Neural cell (in vitro differentiated cells): ENCODE data around the gene TMEM186. TPM values are rescaled to one million over a fixed set of nuclear protein-coding genes. Genes with fewer than 3 reads are reported as not detected.

ENCODE experiments used
- H2AFZ ChIP-seq: fragments of 200-600, 300-800 bp; sonication (generic), shearing (Covaris generic); 2 replicates; pipeline ENCODE4 v1.6.0; 2014; ENCODE audit warnings: low read depth, mild to moderate bottlenecking, antibody characterized with exemption, low read length, moderate library complexity
- H3F3A ChIP-seq: fragments of 200-600 bp; shearing (Covaris generic); 2 replicates; pipeline ENCODE4 v1.6.1; 2016; ENCODE audit warnings: mild to moderate bottlenecking, moderate library complexity, mixed read lengths, antibody characterized with exemption, low read length; ENCODE audit not compliant: insufficient read depth, poor library complexity, severe bottlenecking
- H3K27ac ChIP-seq: fragments of 200-600, 300-800 bp; sonication (generic), shearing (Covaris generic); 2 replicates; pipeline ENCODE4 v1.5.1; 2014; ENCODE audit warnings: mild to moderate bottlenecking, low read length, moderate library complexity
- H3K27me3 ChIP-seq: fragments of 300-800, 200-600 bp; sonication (generic), shearing (Covaris generic); 2 replicates; pipeline ENCODE4 v1.6.0; 2014; ENCODE audit warnings: mild to moderate bottlenecking, low read depth, low read length, moderate library complexity; ENCODE audit not compliant: insufficient read depth
- H3K36me3 ChIP-seq: fragments of 300-800, 200-600 bp; sonication (generic), shearing (Covaris generic); 2 replicates; pipeline ENCODE4 v1.5.1; 2014; ENCODE audit warnings: mild to moderate bottlenecking, antibody characterized with exemption, low read length, moderate library complexity; ENCODE audit not compliant: insufficient read depth
- H3K4me2 ChIP-seq: fragments of 300-800, 200-600 bp; sonication (generic), shearing (Covaris generic); 2 replicates; pipeline ENCODE4 v1.6.0; 2014; ENCODE audit warnings: mild to moderate bottlenecking, low read length
- H3K4me3 ChIP-seq: fragments of 300-800, 200-600 bp; sonication (generic), shearing (Covaris generic); 2 replicates; pipeline ENCODE4 v1.5.1; 2014; ENCODE audit warnings: mild to moderate bottlenecking, low read length, moderate library complexity
- H3K79me2 ChIP-seq: fragments of 200-600 bp; shearing (Covaris generic); replicated peaks from 2 replicates; pipeline ENCODE4 v1.6.0; 2014; ENCODE audit warnings: mild to moderate bottlenecking, low read length, moderate library complexity; ENCODE audit not compliant: insufficient read depth
- H3K9ac ChIP-seq: fragments of 300-800, 200-600 bp; sonication (generic), shearing (Covaris generic); 2 replicates; pipeline ENCODE4 v1.6.1; 2016; ENCODE audit warnings: mild to moderate bottlenecking, low read length, mixed read lengths
- H3K9me2 ChIP-seq: fragments of 200-600 bp; shearing (Covaris generic); 2 replicates; pipeline ENCODE4 v1.6.1; 2016; ENCODE audit warnings: mild to moderate bottlenecking, low read length, mixed read lengths; ENCODE audit not compliant: insufficient read depth
- H3K9me3 ChIP-seq: fragments of 200-600, 300-800 bp; sonication (generic), shearing (Covaris generic); 2 replicates; pipeline ENCODE4 v1.6.1; 2016; ENCODE audit warnings: mild to moderate bottlenecking, mixed run types, low read length, moderate library complexity, mixed read lengths
- H4K20me1 ChIP-seq: fragments of 200-600 bp; shearing (Covaris generic); 2 replicates; pipeline ENCODE4 v1.6.1; 2016; ENCODE audit warnings: mild to moderate bottlenecking, mixed run types; ENCODE audit not compliant: insufficient read depth
- EP300 ChIP-seq: fragments of 450-650 bp; conservative IDR thresholded peaks from 2 replicates; pipeline ENCODE4 v1.6.1; 2014; ENCODE audit warnings: antibody characterized with exemption, mild to moderate bottlenecking, moderate library complexity; ENCODE audit not compliant: poor library complexity, severe bottlenecking
- EZH2 ChIP-seq: fragments of 200-600, 300-800 bp; shearing (Covaris generic), sonication (generic); IDR thresholded peaks from 2 replicates; pipeline ENCODE4 v1.6.1; 2014; ENCODE audit warnings: antibody characterized with exemption, low read length, borderline replicate concordance, mild to moderate bottlenecking; ENCODE audit not compliant: insufficient read depth, poor library complexity, severe bottlenecking
- MXI1 ChIP-seq: fragments of 450-650 bp; conservative IDR thresholded peaks from 2 replicates; pipeline ENCODE4 v1.6.1; 2014; ENCODE audit warnings: antibody characterized with exemption, mild to moderate bottlenecking; ENCODE audit not compliant: poor library complexity, severe bottlenecking
- POLR2AphosphoS5 ChIP-seq: IDR thresholded peaks from 2 replicates; pipeline ENCODE4 v1.6.1; 2012
- RAD21 ChIP-seq: fragments of 450-650 bp; conservative IDR thresholded peaks from 2 replicates; pipeline ENCODE4 v1.6.1; 2014; ENCODE audit warnings: antibody characterized with exemption, mild to moderate bottlenecking, moderate library complexity
- SMC3 ChIP-seq: fragments of 450-650 bp; conservative IDR thresholded peaks from 2 replicates; pipeline ENCODE4 v1.6.1; 2014; ENCODE audit warnings: antibody characterized with exemption, mild to moderate bottlenecking, moderate library complexity; ENCODE audit not compliant: poor library complexity
- TAF1 ChIP-seq: IDR thresholded peaks from 2 replicates; pipeline ENCODE4 v1.6.1; 2012; ENCODE audit warnings: low read depth
- polyA plus RNA-seq: library from polyadenylated mRNA; depleted of rRNA; stranded (reverse); fragments of >200 nt; gene quantifications from 2 replicates; pipeline ENCODE4 v1.2.3, GENCODE V29; 2014
- TF ChIP-seq, protein P1 (sequence below): IDR thresholded peaks from 2 replicates; pipeline ENCODE4 v1.6.1; 2012; ENCODE audit warnings: borderline replicate concordance
- TF ChIP-seq, protein P2 (sequence below): fragments of 450-650 bp; IDR thresholded peaks from 2 replicates; pipeline ENCODE4 v1.5.1; 2014; ENCODE audit warnings: antibody characterized with exemption, mild to moderate bottlenecking, moderate library complexity; ENCODE audit not compliant: poor library complexity, severe bottlenecking

Gene TMEM186
- polyA plus RNA-seq, 1 donor from 2014 or later = 7.7 TPM

DNA sequence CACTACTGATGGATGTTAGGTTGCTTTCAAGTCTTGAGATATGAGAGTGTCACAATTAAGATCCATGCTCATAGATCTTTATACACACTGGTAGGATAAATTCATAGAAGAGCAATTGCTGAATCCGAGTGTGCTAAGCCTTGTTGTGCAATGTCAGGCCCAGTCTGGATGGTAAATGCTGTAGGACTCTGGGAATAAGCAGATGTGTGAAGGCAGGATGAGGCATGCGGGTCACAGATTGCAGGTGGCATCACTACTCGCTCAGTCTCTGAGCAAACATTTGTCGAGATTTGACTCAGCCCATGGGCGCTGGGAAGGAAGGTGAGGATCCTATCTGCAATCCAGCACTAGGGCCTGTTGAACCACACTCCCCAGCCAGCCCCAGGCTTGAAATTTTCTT lies 40.7 kb downstream of the TMEM186 start:
- H3K9me2 ChIP-seq = no peaks in the 10 kb centered on the region
- H3K79me2 ChIP-seq = no peaks in the 10 kb centered on the region
- no peaks in the 10 kb centered on the region for H3K9me3 ChIP-seq
- no peak overlapping the region for H3K4me2 ChIP-seq
- H3K27ac ChIP-seq = no peak overlapping the region
- no peak overlapping the region for H3K9ac ChIP-seq
- no peaks in the 10 kb centered on the region for H3K36me3 ChIP-seq
- H3K27me3 ChIP-seq = no peaks in the 10 kb centered on the region
- H3F3A ChIP-seq = no peaks in the 10 kb centered on the region
- H2AFZ ChIP-seq = no peak overlapping the region
- TF ChIP-seq, protein P1, sequence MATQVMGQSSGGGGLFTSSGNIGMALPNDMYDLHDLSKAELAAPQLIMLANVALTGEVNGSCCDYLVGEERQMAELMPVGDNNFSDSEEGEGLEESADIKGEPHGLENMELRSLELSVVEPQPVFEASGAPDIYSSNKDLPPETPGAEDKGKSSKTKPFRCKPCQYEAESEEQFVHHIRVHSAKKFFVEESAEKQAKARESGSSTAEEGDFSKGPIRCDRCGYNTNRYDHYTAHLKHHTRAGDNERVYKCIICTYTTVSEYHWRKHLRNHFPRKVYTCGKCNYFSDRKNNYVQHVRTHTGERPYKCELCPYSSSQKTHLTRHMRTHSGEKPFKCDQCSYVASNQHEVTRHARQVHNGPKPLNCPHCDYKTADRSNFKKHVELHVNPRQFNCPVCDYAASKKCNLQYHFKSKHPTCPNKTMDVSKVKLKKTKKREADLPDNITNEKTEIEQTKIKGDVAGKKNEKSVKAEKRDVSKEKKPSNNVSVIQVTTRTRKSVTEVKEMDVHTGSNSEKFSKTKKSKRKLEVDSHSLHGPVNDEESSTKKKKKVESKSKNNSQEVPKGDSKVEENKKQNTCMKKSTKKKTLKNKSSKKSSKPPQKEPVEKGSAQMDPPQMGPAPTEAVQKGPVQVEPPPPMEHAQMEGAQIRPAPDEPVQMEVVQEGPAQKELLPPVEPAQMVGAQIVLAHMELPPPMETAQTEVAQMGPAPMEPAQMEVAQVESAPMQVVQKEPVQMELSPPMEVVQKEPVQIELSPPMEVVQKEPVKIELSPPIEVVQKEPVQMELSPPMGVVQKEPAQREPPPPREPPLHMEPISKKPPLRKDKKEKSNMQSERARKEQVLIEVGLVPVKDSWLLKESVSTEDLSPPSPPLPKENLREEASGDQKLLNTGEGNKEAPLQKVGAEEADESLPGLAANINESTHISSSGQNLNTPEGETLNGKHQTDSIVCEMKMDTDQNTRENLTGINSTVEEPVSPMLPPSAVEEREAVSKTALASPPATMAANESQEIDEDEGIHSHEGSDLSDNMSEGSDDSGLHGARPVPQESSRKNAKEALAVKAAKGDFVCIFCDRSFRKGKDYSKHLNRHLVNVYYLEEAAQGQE = no peak
- TF ChIP-seq RAD21 (no peak), POLR2AphosphoS5 (no peak), EZH2 (no peak), EP300 (no peak), TAF1 (no peak), SMC3 (no peak), MXI1 (no peak)
- TF ChIP-seq, protein P2, sequence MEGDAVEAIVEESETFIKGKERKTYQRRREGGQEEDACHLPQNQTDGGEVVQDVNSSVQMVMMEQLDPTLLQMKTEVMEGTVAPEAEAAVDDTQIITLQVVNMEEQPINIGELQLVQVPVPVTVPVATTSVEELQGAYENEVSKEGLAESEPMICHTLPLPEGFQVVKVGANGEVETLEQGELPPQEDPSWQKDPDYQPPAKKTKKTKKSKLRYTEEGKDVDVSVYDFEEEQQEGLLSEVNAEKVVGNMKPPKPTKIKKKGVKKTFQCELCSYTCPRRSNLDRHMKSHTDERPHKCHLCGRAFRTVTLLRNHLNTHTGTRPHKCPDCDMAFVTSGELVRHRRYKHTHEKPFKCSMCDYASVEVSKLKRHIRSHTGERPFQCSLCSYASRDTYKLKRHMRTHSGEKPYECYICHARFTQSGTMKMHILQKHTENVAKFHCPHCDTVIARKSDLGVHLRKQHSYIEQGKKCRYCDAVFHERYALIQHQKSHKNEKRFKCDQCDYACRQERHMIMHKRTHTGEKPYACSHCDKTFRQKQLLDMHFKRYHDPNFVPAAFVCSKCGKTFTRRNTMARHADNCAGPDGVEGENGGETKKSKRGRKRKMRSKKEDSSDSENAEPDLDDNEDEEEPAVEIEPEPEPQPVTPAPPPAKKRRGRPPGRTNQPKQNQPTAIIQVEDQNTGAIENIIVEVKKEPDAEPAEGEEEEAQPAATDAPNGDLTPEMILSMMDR = no peak
- H4K20me1 ChIP-seq = no peaks in the 10 kb centered on the region
- H3K4me3 ChIP-seq = no peak overlapping the region

DNA sequence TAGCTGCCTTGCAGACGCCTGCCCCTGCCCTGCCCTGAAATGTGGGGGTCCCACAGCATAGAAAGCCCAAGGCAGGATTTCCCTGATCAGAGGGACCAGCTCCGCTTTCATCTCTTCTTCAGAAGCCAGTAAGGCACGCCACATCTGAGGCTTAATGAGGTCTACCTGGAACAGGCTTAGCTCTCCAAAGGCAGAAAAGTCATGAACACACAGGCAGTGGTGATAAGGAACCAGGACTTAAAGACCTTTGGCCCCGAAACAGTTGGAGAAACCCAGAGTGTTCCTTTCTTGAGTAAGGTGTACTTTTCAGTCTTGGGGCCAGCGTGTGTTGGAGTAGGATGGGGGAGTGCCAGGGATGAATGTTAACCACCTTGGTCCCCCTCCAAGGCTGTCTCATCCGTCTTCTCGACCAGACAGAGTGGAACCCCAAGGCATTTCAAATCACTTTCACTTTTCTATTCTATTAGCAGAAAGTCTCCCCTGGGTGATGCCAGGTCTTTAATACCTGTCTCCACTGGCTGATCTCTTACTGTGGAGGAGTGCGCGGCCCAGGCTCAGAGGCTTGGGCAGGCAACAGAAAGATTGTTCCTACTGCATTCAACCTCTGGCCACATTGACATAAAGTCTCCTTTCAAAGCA lies 43.9 kb downstream of the TMEM186 start:
- no peaks in the 10 kb centered on the region for H3K36me3 ChIP-seq
- H3K79me2 ChIP-seq = no peaks in the 10 kb centered on the region
- H4K20me1 ChIP-seq = no peaks in the 10 kb centered on the region
- no peaks in the 10 kb centered on the region for H3F3A ChIP-seq
- no peaks in the 10 kb centered on the region for H3K27me3 ChIP-seq
- no peak overlapping the region for H3K27ac ChIP-seq
- H3K9me3 ChIP-seq = no peaks in the 10 kb centered on the region
- H3K4me3 ChIP-seq = no peak overlapping the region
- no peak overlapping the region for H2AFZ ChIP-seq
- no peaks in the 10 kb centered on the region for H3K9me2 ChIP-seq
- H3K4me2 ChIP-seq = no peak overlapping the region
- TF ChIP-seq EP300 (no peak), MXI1 (no peak), EZH2 (no peak), RAD21 (no peak), POLR2AphosphoS5 (no peak), SMC3 (no peak)
- TF ChIP-seq, protein P2 = no peak
- TF ChIP-seq, protein P1 = no peak
- H3K9ac ChIP-seq = no peak overlapping the region
